Stimulated activated CD8-positive, alpha-beta memory T cell treated with anti-CD3 and anti-CD28 coated beads, Interleukin-2, amount 100 ng/mL, for 48 hours (primary cell): ENCODE data around the gene ISY1.
"Not testable (repeated sequence)": the region's sequence is repeated elsewhere in the genome, so short reads cannot be mapped to it uniquely, and the experiment has no call there.

Experiments
- DNase-seq, 2 donors: peaks; one replicate each; pipeline ENCODE4 v3.0.0-alpha.2; 2020; ENCODE audit warnings: low read depth in 2 of 2

The ISY1 gene

DNA sequence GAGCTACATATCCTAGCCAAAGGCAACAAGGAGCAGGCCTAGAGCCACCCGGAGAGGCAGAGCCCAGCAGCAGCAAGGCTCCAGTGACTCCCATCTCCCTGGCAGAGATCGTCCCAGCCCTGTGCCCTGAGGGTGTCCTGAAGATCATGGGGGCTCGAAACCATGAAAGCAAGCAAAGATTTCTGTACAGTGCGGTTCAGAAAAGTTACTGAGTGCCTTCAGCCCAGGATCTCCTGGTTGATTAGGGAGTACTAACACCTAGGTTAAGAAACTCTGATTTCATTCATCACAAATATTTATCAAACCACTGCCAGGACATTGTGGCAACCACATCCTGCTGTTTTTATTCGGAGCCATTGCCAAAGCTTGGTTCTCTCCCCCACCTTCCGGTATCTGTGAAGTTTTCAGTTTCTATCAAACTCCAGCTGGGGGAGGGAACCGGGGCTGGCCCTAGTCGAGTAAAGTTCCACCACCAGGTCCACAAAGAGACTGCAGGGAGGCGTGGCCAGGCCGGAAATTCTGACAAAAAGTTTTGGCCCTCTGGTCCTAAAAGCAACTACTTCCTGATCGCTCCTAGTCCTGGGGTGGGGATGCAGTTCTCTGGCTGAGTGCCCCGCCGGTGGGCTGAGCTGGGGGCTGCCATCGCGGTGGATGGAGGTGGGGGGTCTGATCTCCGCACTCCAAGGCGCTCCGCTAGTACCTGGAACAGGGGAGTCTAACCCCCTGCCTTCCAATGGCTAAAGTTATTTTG, 40.4 kb downstream of the ISY1 start:
- peak; percentile 83 to 87 for DNase-seq

DNA sequence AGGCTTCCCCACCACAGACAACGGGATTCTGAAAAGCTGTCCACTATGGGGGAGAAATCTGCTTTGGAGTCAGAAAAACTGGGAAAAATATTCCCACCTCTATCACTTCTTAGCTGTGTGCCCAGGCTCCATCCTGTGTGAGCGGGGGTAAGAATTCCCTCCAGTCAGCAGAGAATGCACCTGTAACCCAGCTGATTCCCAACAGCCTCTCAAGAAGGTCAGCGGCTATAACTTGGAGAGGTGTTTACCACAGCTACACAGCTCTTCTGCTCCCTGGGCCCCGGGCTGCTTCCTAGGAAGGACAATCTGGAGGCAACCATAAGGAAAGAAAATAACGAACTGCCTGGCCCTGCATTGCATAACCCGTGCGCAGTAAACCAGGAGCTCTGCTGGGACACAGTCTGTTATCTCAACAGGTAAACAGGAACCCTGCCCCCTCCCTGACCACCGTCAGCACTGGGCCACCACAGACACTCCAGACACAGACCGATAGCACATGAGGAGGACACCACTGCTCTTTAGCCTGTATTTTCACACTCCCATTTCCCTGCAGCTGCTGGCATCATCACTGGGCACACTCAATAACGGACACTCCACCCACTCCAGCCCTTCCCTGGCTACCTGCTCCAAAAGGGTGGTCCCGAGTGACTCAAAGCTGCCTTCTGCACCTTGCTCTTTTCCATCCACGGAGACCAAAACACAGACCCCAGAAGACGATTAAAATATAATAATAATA, 41.3 kb downstream of the ISY1 start:
- DNase-seq, result no peak

DNA sequence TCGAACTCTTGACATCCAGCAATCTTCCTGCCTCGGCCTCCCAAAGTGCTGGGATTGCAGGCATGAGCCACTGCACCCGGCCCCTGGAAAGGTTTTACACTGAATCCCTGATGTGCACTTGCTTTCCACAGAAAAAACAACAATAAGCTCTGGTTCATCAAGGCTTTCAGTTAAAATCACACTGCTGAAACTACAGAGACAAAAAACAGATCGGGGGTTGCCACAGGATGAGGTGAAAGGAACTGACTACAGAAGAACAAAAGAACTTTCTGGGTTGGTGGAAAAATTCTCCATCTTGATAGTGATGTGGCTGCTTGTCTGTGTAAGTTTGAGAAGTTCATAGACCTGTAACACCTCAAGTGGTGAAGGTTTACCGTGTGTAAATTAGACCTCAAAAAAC, 42.1 kb downstream of the ISY1 start:
- no peak for DNase-seq

DNA sequence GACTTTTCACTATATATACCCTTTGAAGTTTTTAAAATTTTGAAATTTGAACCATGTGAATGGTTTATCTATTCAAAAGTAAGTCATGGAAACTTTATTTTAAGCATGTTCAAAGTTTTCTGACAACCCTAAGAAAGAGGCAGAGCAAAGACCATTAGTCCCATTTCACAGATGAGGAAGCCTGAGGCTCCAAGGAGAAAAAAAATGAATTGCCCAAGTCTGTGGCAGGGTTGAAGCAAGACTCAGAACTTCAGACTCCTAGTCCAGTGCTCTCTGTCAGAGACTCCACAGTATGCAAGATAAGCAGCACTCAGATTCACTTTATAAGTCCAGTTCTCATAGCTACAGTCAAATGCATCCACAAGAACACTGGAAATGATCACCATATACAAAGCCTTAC, 43.7 kb downstream of the ISY1 start:
- no peak for DNase-seq

DNA sequence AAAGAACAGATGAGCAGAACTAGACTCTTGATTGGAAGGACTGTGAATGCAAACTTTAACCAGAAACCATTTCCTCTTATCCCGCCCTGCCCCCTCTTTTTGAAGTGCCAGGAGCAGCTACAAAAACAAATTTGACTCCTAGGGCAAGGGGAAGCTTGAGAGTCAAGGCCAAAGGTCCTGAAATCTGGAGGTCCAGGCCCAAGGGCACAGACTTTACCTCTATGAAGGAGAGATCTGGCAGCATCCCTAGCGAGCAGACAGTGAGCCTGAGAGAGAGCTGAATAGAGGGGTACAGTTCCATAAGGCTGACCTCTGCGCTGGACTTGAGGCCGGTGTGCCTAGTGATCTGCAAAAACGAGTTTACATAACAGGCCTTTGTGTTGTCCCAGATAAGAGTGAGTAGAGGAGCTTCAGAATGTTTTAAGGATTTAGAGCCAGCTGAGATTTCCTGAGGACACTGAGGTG, 44.3 kb downstream of the ISY1 start:
- no peak for DNase-seq

DNA sequence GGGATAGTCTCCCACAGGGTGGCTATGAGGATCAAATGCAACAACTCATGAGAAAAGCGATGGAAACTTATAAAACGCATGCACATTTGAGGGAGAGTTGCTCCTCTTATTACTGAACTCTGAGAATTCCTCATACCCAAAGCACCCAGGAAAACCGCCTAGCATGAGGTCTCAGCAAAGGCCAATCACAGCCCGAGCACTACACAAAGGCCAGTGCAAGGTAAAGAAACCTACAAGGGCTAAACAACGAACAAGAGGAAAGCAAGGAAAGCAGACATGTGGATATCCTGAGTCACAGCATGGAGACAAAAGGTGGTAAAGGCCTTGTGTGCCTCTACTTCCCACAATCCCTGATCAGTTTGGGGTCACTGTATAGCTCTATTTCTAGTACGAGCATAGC, 46.4 kb downstream of the ISY1 start:
- DNase-seq, result no peak

DNA sequence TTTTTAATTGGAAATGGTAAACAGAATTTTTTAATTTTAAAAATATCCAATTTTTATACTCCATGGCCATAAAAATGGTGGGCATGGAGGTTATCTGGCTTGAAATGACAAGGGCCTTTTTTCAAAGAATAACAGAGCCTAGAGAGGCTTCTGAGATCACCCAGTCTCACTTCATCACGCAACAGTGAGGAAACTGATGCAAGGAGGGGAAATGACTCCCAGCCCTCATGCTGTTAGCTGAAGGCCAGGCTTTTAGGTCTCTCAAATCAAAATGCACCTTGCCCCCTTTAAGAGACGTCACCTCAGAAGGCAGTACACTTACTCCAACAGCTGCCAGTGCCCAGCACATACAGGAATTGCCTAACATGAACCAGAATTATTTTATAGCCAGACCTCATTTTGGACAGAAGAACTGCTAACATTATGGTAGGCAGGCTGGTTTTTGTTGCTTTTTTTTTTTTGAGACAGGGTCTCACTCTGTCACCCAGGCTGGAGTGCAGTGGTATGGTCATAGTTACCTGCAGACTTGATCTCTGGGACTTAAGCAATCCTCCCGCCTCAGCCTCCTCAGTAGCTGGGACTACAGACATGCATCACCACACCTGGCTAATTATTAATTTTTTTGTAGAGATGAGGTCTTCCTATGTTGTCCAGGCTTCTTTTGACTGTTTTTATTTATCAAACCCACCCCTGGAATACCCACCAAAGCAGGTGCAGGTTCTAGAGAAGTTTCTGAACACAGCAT, 48.4 kb downstream of the ISY1 start:
- no peak for DNase-seq

DNA sequence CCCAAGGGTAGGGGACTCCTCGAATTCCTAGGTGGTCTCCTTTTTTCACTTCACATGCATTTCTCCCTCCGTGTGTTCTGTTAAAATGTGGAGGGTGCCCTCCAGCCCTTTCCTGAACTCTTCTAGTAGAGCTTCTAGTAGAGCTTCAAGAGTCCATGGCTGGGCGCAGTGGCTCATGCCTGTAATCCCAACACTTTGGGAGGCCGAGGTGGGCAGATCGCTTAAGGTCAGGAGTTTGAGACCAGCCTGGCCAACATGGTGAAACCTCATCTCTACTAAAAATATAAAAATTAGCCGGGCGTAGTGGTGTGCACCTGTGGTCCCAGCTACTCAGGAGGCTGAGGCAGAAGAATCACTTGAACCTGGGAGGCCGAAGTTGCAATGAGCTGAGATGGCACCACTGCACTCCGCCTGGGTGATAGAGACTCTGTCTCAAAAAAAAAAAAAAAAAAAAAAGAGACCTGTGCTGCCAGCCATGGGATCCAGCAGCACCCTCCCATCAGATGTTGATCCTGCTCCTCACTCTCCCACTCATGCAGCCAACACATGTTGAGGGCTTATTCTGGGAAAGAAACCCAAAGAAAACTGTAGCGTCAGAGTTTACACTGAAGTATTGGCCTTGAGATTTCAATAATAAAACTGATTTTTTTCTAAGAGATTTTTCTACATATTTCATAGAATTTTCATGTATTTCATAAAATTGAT, 49.6 kb downstream of the ISY1 start:
- not testable (repeated sequence) for DNase-seq

DNA sequence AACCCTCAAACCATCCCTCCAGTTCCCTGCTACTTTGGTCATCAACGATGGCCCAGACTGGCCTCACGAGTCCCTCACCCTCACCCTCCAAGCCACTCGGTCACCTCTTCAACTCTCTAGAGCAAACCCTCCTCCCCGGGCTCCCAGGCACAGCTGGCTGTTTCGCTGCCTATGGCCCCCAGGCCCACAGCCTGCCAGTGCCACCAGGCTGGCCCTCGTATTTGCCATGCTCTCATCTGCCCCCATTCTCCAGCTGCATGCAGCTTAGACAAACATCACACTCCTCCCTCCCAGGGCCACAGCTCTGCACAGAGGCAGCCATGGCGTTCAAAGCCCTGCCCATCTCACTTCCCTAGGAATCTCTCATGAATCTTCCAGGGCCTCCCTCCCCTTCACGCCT, 53.1 kb downstream of the ISY1 start:
- no peak for DNase-seq

DNA sequence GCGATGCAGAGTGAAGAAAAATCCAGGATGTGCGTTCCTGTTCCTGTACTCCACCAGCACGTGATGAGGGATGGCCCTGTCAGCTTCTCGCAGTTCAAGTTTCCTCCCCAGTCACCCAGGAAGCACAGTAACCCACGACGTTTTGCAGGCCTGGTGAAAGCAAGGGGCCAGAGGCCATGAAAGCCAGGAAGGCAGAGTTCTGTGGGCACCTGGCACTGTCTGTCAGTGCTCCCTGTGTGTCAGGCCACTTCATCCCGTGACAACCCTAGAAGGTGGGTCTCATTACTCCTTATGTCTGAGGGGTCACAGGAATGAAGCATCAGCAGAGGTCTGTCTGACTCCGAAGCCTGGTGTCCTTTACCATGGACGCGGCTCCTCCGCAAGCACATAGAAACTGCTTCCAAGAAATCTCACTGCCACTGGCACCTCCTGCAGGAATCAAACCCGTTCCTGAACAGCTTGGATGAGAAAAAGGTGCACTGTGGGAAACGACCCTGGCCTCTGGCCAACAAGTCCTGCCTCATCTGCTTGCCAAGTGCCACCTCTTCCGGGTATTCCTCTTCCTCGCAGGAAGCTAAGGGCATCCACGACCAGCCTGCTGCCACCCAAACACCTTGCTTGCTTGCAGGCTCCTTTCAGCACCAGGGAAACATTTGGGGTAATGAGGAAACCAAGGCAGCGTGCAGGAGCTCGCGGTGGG, 53.8 kb downstream of the ISY1 start:
- no peak for DNase-seq

DNA sequence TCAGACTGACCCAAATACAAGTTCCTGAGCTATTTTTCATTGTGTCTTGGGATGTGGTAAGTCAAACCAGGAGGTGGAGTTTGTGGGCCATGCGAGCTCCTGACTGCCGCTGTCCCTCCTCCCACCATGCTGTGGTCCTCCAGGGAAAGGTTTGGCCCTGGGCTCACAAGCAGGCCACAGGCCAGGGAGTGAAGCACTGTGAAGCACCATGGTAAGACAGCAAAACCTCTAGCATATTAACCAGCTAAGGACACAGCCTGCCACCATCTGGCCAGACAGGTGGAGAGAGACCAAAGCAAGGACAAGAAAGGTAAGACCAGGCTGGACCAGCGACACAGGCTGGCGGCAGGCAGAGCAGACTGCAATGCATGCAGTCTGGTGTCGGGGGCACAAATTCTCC, 54.5 kb downstream of the ISY1 start:
- no peak for DNase-seq

DNA sequence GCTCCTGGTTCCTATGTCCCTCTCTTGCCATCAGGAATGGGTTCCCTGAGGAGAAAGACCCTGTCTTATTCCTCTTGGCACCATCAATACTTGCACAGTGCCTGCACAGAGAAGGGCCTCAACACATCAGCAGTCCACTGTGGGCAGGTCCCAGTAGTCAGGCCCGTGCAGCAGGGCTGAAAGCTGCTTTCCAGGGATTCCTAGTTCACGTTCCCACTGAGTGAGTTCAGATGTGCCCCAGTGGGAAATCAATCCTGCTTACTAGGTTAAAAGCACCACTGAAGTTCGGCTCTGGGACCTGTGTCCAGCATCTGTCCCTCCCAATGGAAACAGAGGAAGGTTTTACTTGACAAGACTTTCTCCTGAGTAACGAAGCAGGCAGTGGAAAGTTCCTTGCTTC, 55.0 kb downstream of the ISY1 start:
- DNase-seq, result no peak

DNA sequence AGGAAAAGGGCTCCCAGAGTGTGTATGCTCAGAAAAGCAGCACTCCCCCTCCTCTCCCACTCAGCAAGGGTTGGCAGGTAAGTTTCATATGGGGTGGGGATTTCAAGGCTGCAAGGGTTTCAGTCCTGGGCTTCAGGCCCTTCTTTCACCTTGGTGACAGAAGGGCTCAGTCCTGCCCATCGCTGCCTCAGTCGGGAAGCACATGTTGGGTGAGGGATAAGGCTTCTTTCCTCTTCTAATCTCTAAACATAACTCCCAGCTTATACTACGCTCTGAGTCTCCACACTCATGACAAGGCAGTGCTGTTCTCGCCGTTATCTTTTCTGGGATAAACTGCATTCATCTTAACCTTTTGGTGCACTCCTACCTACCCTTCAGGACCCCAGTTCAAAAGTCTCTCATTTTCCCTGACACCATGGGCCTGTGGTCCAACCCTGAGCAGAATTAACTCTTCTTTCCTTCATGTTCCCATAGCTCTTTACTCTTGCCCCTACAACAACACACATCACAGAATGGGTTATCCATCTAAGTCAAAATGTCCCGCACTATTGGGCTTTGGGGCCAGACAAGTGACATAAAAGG, 56.3 kb downstream of the ISY1 start:
- DNase-seq, result no peak

DNA sequence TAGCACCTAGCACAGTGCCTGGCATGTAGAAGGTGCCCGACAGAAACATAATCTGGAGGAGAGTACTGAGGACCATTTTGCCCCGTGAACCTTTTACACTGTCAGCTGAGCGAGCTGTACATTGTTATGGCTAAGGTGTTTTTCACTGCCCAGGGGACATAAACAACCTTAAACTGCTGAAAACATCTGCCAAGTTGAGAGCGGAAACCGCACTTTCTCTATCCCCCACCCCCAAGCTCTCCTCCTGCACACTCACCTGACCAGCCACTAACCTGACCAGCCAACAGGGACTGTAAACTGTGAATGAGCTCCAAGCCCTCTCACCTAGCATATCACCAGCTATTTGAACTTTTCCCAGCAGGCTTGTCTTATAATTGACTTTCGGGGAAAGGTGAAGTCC, 56.8 kb downstream of the ISY1 start:
- no peak for DNase-seq

DNA sequence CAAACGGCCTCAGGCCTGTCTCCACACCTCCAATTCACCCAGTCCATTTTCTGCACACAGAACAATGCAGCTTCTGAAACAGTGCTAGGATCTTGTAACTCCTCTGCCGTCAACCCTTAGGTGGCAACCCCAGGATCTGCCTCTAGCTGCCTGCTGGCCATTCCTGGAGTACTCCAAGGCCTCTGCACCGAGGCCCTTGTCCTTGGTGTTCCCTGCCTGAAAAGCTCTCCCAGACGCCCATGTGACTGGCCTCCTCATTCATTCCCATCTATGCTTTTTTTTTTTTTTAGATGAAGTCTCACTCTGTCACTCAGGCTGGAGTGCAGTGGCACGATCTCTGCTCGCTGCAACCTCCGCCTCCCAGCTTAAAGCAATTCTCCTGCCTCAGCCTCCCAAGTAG, 57.6 kb downstream of the ISY1 start:
- DNase-seq, result no peak

DNA sequence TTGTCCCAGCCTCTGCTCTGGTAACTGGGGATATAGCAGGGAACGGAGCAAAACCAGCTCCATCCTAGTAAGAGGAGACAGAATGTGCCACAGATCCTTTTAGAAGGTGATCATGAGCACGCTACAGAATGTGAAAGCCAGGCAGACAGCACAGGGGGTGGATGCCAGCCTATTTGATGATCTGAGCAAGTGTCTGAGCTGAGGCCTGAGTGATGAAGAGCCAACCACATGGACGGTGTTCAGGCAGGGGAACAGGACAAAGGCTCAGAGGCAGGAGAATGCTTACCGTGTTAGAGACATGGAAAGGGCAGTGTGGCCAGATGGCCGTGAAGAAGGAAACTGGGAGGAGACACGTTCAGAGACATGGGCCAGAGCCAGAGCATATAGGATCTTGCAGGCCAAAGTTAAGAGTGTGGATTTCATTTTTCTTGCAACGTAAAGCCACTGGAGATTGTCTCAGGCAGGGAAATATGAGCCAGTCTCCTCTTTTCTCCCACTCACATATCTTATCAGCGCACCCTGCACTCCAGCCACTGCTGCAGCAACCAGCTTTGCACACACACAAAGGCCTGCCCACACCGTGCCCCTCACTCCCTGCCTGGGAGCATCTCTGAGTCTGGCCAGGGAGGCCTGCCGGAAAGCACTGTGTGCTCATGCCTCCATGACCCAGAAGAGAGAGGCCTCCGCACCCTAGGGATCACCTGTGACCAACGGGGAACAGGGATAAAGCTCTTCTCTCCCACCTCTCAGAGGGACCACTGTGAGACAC, 59.3 kb downstream of the ISY1 start:
- no peak for DNase-seq

DNA sequence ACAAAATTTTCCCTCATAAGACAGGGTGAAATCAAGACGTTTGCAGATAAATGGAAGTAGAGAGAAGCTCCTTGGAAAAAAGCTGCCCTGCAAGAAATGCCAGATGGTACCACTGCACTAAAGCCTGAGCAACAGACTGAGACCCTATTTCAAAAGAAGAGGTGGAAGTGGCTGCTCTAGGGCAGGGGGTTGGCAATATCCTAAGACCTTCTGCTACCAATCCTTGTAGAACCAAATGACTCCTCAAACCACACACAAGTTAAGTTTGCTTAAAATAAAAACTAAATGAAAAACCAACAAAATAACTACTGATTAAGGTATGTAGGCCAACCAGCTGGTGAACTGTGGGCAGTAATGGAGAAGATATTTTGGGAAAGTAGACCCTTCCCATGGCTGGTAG, 60.6 kb downstream of the ISY1 start:
- no peak for DNase-seq

DNA sequence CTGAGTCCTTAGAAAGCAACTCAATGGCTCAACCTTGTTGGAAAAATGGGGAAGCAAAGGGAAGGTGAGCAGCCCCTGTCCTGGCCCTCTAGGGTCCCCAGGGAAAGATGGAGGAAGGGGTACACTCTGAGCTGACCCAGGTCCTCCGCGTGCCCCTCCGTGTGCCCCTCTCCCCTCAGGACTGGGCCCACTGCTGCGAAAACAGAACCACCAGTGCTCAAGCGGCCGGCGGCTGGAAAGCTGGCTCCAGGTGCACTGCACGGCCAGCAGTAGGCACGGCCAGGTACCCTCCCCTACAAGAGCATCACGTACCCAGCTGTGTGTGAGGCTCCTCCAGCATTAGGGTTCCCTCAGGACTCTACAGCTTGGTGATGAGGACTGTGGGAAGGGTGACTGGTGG, 65.6 kb downstream of the ISY1 start:
- DNase-seq, result no peak

DNA sequence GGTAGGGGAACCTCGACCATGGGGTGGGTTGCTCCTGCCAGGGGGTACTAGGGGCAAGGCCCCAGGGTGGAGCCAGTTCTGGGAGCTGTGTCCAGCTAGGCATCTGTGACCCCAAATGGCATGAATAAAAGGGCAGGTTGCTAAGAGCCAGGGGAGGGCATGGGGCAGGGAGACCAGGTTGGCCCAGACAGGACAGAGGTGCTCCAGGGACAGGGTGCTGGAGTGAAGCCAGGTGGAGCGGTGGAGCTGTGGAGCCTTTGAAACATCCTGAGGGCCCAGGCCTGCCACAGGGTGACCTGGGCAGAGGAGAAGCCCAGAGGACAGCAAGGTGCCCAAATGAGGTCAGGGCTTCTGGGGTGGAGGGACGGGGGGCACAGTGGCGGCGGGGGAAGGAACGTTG, 72.6 kb downstream of the ISY1 start:
- DNase-seq, result not testable (repeated sequence)

DNA sequence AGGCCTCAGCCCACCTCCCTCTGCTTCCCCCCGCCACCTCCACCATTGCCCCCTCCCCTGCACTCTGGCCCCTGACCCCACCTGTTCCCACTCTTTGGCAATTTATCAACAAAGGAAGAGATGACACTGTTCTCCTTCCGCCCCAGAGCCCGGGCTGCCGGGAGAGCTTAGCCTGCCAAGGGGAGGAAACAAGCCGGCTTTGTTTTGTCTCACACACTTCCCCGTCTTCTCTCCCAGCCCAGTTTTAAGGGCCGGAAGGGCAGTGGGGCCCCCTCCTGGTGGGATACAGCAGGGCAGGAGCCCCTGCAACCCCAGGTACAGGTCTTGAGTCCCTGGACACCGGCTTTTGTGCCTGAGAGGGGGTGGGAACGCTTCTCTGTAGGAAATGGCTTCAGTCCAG, 73.0 kb downstream of the ISY1 start:
- not testable (repeated sequence) for DNase-seq
